Transverse colon (tissue), 4 donors: Measurements from ENCODE around the gene ABCB10. TPM values are rescaled to one million over a fixed set of nuclear protein-coding genes. Genes with fewer than 3 reads are reported as not detected.
"Not testable (repeated sequence)": the region's sequence is repeated elsewhere in the genome, so short reads cannot be mapped to it uniquely, and the experiment has no call there.

Experiments used
- DNase-seq: peaks from one replicate; pipeline ENCODE4 v3.0.0-alpha.2; 2019
- H3K27ac ChIP-seq, 4 donors: fragments of 200-600 bp; sonication (generic); 2 replicates each; pipeline ENCODE4 v1.5.1; 2016 to 2018; ENCODE audit warnings: inconsistent platforms in 4 of 4
- H3K27me3 ChIP-seq: fragments of 200-600 bp; sonication (generic); 2 replicates; pipeline ENCODE4 v1.5.1; 2017; ENCODE audit warnings: inconsistent platforms
- H3K36me3 ChIP-seq, 4 donors: fragments of 200-600 bp; sonication (generic); 2 replicates each; pipeline ENCODE4 v1.5.1; 2017 to 2019; ENCODE audit warnings: inconsistent platforms in 4 of 4
- H3K4me1 ChIP-seq, 4 donors: fragments of 200-600 bp; sonication (generic); 2 replicates each; pipeline ENCODE4 v1.5.1; 2017 to 2020; ENCODE audit warnings: inconsistent platforms in 4 of 4
- H3K4me3 ChIP-seq, 4 donors: fragments of 200-600 bp; sonication (generic); 1 replicate in 1 of 4; 2 replicates in 3 of 4; pipeline versions ENCODE4 v1.5.1 to v1.6.1; 2017 to 2019; ENCODE audit warnings: inconsistent platforms in 4 of 4
- H3K9me3 ChIP-seq, 2 donors: fragments of 200-600 bp; sonication (generic); 2 replicates each; pipeline ENCODE4 v1.5.1; 2017 to 2019; ENCODE audit warnings: inconsistent platforms in 2 of 2
- EP300 ChIP-seq: sonication (generic); formaldehyde crosslinking; IDR thresholded peaks from one replicate; pipeline ENCODE4 v1.6.1; 2017; ENCODE audit warnings: antibody characterized with exemption, low read depth
- POLR2A ChIP-seq: fragments of 450-650 bp; IDR thresholded peaks from one replicate; pipeline ENCODE4 v1.6.1; 2016; ENCODE audit warnings: antibody characterized with exemption, mild to moderate bottlenecking, moderate library complexity
- POLR2AphosphoS5 ChIP-seq, 3 donors: sonication (generic); formaldehyde crosslinking; IDR thresholded peaks; one replicate each; pipeline ENCODE4 v1.6.1; 2016; ENCODE audit warnings: antibody characterized with exemption in 3 of 3
- WGBS, 2 donors: methylation state at CpG; one replicate each; pipeline ENCODE4 v1.1.5; 2018; ENCODE audit warnings: low coverage in 1 of 2; 5-methylcytosine and 5-hydroxymethylcytosine counted together
- in situ Hi-C, 4 donors: fragments of 200-750 bp; cut with MboI; loops; one replicate each; pipeline versions ENCODE4 v1.15.0 to v1.15.1; 2017; ENCODE audit warnings: low sequenced_read_pairs in 3 of 4, low pct_ligation_motif_present in 1 of 4, low pct_unique_long_range_greater_than_20kb in 1 of 4
- intact Hi-C: fragments of 100-400 bp; cut with DNase I; formaldehyde crosslinking; loops from one replicate; pipeline ENCODE4 v1.15.1; 2023; ENCODE audit warnings: low total_unique reads
- total RNA-seq, 4 donors: library from RNA; depleted of rRNA; stranded (reverse); fragments of >200 nt; gene quantifications; one replicate each; pipeline ENCODE4 v1.1.0, GENCODE V29; 2016
- TF ChIP-seq, protein P1 (sequence below), 5 experiments: fragments of 200-600 bp in 3 of 5; fragments of 450-650 bp in 2 of 5; sonication (generic) in 3 of 5; IDR thresholded peaks; 1 replicate in 2 of 5; 2 replicates in 3 of 5; pipeline ENCODE4 v1.5.1; 2016 to 2017; ENCODE audit warnings: antibody characterized with exemption in 5 of 5, inconsistent platforms in 3 of 5, mild to moderate bottlenecking in 2 of 5, moderate library complexity in 1 of 5

Gene ABCB10
- total RNA-seq, 4 donors from 2014 or later: 4.5 to 22.5 (median 18.9) TPM

DNA sequence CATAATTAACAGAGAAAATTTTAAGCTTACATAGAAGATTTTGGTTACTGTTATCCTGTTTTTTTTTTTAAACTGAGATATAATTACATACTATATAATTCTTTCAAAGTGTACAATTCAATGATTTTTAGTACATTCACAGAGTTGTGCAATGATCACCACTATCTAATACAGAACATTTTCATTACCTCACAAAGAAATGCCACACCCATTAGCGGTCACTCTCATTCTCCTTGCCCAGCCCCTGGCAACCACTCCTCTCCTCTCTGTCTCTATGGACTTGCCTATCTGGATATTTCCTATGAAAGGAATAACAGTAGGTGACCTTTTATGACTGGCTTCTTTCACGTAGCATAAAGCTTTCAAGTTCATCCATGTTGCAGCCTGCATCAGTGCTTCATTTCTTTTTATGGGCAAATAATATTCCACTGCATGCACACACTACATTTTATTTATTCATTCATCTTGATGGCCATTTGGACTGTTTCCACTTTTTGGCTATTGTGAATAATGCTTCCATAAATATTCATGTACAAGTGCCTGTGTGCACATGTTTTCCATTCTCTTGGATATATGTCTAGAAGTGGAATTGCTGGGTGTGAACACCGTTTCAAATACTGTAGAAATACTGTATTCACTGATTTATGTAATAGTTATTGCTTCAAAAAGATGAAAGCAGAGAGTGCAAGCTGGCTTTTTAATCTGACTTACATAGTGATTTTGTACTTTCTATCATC, 40.9 kb upstream of the ABCB10 start:
- in situ Hi-C loops (no loop called here), intact Hi-C loops (no loop called here)
- no peak for TF ChIP-seq POLR2A
- TF ChIP-seq, protein P1, sequence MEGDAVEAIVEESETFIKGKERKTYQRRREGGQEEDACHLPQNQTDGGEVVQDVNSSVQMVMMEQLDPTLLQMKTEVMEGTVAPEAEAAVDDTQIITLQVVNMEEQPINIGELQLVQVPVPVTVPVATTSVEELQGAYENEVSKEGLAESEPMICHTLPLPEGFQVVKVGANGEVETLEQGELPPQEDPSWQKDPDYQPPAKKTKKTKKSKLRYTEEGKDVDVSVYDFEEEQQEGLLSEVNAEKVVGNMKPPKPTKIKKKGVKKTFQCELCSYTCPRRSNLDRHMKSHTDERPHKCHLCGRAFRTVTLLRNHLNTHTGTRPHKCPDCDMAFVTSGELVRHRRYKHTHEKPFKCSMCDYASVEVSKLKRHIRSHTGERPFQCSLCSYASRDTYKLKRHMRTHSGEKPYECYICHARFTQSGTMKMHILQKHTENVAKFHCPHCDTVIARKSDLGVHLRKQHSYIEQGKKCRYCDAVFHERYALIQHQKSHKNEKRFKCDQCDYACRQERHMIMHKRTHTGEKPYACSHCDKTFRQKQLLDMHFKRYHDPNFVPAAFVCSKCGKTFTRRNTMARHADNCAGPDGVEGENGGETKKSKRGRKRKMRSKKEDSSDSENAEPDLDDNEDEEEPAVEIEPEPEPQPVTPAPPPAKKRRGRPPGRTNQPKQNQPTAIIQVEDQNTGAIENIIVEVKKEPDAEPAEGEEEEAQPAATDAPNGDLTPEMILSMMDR (IDR thresholded peaks at IDR 0.05): no peak
- no peak for TF ChIP-seq POLR2AphosphoS5 (IDR thresholded peaks at IDR 0.05)
- TF ChIP-seq EP300: no peak
- WGBS, 2 donors: 88 to 89% methylated on average over 3 of the region's 3 CpGs
- peak overlapping the region in 1 of 4 donors; percentile 72 for H3K27ac ChIP-seq
- H3K4me1 ChIP-seq: peaks cover 0 to 26% (median 15%) of the 10 kb centered on the region in 4 donors
- no peak overlapping the region for H3K4me3 ChIP-seq
- H3K36me3 ChIP-seq: peaks cover 0 to 25% (median 11%) of the 10 kb centered on the region in 4 donors
- no peak for DNase-seq
- H3K27me3 ChIP-seq: no peaks in the 10 kb centered on the region
- no peaks in the 10 kb centered on the region for H3K9me3 ChIP-seq

DNA sequence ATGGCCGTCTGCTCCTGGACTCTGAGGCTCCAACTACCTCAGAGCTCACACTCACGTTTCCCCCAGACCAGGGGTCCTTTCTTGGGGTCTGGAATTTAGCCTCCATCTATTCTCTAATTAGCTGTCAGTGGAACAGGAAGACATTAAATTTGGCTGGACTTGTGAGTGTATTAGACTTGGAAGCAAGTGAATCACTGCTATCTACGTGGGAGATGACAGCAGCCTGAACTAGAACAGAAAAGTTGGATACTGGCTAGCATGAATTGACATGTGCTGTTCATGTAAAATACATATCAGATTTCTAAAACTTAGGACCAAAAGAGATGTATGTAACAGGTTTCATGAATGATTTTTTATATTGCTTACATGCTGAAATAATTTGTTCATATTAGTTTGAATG, 39.4 kb upstream of the ABCB10 start:
- no peaks in the 10 kb centered on the region for H3K9me3 ChIP-seq
- in situ Hi-C loops: no loop called here
- DNase-seq: no peak
- no peak overlapping the region for H3K4me3 ChIP-seq
- intact Hi-C loops: no loop called here
- peak overlapping the region; percentile 68 to 75 (median 73) for H3K27ac ChIP-seq
- TF ChIP-seq EP300: no peak
- TF ChIP-seq POLR2A: no peak
- WGBS, 2 donors: 72 to 79% methylated on average over 2 to 3 of the region's 3 CpGs
- H3K36me3 ChIP-seq: peaks cover 0 to 30% (median 10%) of the 10 kb centered on the region in 4 donors
- H3K27me3 ChIP-seq: no peaks in the 10 kb centered on the region
- peaks cover 0 to 26% (median 15%) of the 10 kb centered on the region in 4 donors for H3K4me1 ChIP-seq

- Histone ChIP-seq H3K36me3 (peaks cover 0 to 25% (median 6%) of the 10 kb centered on the region in 4 donors), H3K4me1 (peaks cover 0 to 26% (median 15%) of the 10 kb centered on the region in 4 donors), H3K27me3 (no peaks in the 10 kb centered on the region), H3K27ac (peak overlapping the region; percentile 68 to 75 (median 73)), H3K4me3 (no peak overlapping the region), H3K9me3 (no peaks in the 10 kb centered on the region)
- in situ Hi-C loops (no loop called here), intact Hi-C loops (no loop called here)
- TF ChIP-seq, protein P1 (IDR thresholded peaks at IDR 0.05): peak in 1 of 5 experiments; percentile 12
- TF ChIP-seq EP300: peak; percentile 12
- TF ChIP-seq POLR2A: no peak
- peak; percentile 52 to 71 (median 63) for TF ChIP-seq POLR2AphosphoS5 (IDR thresholded peaks at IDR 0.05)
- peak; percentile 23 for DNase-seq
- 52 to 63% methylated on average over 7 of the region's 7 CpGs for WGBS, 2 donors
Observed at GRCh38 chr1:229596925-229597699, 38.6 kb upstream of the ABCB10 start.

- in situ Hi-C loops, DNase-seq, H3K9me3 ChIP-seq, intact Hi-C loops, H3K4me3 ChIP-seq, H3K27me3 ChIP-seq: not testable (repeated sequence)
- Histone ChIP-seq H3K4me1 (peaks cover 0 to 26% (median 15%) of the 10 kb centered on the region in 4 donors), H3K27ac (peak overlapping the region; percentile 68 to 75 (median 73)), H3K36me3 (peaks cover 0 to 14% (median 3%) of the 10 kb centered on the region in 4 donors)
- 98% methylated on average over 7 of the region's 7 CpGs; no CpG with 5 or more reads in 1 of the 2 donors for WGBS, 2 donors
Observed at GRCh38 chr1:229595876-229596275, 37.4 kb upstream of the ABCB10 start.
